Stimulated activated CD4-positive, alpha-beta T cell treated with anti-CD3 and anti-CD28 coated beads, Interleukin-4, amount 100 ng/mL, for 4 hours (primary cell): ENCODE results near the gene HACD4.
"Not testable (repeated sequence)": the region's sequence is repeated elsewhere in the genome, so short reads cannot be mapped to it uniquely, and the experiment has no call there.

Experiments
- DNase-seq, 2 experiments: peaks; one replicate each; pipeline ENCODE4 v3.0.0-alpha.2; 2020

The HACD4 gene

DNA sequence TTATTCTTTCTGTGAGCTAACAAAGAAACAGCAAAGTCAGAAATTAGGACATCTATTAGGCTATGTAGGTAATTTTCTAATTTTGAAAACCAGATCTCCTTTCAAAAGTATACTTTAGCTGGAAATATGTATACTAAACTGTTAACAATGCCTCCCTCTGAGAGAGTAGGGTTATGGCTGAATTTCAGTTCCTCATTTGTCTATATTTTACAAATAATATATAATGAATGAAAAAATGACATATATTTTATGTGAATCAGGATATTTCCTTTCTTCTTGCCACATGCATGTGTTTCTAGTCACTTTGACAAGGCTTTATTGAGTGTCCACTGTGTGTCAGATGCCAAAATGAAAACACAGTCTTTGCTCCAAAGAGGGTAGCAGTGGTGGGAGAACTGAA lies 15.4 kb downstream of the HACD4 start:
- no peak for DNase-seq

DNA sequence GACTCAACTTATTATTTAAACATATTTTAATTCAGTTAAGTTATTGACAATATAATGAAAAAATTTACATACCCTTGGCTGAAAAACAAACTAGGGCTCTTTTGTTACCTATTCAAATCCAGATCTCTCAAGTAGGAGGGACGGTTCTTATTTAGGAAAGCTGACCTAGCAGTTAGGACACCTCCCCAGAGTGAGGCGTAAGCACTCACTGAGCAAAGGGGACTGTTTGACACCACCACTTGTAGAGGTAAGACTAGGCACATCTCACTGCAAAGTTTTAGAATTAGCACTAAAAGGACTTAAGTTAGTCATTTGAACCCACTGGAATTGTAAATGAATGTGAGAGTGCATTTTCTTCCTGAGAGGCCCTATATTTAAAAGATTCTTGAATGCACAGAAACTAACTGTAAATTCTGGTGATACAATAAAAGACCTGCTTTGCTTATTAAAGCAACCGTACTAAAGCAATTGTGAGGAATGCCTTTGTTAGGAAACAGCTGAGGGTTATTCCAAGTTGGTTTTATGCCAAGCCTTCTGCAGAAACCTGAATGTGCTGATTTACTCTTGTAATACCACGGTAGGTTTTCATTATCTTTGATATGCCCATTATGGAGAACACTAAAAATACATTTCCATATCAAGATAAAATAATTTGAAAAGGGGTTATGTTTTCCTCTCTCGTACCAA lies 16.2 kb downstream of the HACD4 start:
- no peak for DNase-seq

DNA sequence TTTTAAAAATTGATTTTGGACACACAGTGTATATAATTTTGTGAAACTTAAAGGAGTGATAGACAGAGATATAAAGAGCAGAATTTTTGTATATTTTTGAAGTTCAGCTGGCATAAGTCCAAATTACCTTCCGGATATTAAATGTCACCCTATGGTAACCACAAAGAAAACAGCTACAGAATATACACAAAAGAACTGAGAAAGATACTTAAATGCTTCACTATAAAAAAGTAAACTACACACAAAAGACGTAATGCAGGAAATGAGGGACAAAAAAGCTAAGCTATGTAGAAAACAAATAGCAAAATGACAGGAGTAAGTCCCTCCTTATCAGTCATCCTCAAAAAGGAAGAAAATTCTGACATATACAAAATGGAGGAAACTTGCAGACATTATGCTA lies 29.4 kb downstream of the HACD4 start:
- no peak for DNase-seq

DNA sequence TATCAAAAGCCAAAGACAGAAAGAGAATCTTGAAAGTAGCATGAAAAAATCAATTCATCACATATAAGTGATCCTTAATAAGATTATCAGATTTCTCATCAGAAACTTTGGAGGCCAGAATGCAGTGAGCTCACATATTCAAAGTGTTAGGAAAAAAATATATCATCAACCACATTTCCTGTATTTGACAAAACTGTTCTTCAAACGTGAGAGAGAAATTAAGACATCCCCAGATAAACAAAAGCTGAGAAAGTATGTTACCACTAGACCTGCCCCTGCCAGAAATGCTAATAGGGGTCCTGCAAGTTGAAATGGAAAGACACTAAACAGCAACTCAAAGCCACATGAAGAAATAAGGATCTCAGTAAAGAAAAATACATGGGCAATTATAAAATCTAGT lies 29.9 kb downstream of the HACD4 start:
- no peak for DNase-seq

DNA sequence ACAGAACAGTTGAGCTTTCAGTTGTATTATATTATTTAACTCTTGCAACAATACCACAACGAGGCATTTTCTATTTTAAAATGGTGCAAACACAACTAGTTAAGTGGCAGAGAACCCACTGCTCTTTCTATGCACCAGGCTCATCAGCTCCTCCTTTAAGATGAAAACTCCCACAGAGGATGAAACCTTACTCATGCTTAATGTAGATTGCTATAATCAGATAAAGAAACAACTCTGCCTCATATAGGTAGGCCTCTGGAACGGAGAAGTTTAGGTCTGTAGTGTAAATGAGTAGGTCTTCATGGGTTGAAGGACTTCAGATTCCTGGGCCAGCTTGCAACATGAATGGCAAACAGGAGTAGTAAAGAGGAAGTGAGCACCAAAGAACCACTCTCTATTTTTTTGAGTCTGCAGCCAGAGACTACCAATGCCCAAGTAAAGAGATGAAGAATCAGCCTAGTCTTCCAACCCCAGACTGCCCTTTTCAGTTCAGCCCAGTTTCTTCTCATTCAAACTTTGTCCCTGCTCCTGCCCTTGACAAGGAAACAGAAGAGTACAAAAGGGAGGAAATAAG lies 33.9 kb downstream of the HACD4 start:
- no peak for DNase-seq

DNA sequence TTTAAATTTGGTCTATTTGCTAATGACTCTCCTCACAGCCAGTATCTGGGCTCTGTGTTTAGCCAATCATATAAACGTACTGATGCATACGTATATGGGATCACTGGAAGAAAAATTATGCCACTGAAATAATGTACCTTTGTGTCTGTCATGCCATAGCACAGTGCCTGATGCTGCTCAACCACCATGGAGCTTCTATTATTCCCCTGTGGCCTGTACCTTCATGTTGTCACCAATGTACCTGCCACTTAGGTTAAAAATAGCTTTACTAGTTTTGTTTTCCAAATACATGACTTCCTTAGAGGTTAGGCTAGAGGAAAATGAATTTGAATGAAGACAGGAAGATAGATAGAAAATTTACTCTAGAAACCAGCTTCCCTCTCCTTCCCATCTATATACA lies 34.6 kb downstream of the HACD4 start:
- DNase-seq: no peak

DNA sequence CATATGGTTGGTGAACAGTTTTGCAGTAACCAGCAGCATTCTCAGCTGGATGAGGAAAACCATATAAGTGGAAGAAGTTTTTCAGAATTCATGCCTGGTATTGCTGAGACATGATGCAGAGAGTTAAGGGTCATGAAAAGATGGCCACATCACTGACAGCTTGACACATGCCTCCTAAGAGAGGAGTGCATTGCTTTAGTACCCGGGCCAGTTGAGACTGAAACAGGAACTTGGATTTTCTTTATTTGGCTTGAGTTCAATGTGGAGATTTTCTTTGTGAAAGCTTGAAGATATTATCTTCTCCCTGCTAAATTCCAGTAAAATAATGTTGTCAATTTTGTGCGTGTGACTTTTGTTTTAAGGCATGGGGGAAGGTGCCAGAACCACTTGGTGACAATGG lies 35.8 kb downstream of the HACD4 start:
- no peak for DNase-seq

DNA sequence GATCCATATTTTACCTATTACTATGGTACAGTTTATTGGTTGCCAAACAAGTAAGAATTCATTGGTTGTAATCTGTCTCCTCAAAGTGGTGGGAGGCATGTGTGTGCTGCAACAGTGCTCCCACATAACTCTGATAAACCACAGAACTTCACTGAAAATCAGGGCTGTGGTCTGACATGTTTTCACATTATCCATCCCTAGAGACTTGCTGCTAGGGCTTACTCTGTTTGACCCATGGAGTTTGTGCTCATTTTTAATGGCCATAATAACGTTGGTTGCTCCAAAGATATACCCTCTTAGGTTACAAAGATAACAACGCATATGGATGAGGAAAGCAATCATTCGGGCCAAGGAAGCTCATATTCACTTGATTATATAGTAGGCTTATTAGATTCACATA lies 37.0 kb downstream of the HACD4 start:
- DNase-seq: no peak

DNA sequence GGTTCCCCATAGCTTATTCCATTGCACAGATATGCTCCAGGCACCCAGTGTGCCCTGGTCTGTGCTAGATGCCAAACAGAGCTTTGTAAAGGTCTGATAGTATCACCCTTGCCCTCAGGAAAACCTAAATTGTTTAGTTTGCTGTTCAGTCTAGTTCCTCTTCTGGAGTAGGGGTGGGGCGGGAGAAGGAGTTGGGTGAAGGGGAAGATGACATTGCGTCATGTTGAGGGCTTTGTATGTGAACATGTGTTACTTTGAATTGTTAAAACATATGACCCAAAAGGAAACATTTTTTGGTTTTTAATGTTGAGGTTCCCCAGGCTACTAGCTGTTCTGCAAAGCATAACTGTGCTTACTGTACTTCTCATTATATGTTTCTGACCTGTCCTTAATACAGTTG lies 40.6 kb downstream of the HACD4 start:
- no peak for DNase-seq

DNA sequence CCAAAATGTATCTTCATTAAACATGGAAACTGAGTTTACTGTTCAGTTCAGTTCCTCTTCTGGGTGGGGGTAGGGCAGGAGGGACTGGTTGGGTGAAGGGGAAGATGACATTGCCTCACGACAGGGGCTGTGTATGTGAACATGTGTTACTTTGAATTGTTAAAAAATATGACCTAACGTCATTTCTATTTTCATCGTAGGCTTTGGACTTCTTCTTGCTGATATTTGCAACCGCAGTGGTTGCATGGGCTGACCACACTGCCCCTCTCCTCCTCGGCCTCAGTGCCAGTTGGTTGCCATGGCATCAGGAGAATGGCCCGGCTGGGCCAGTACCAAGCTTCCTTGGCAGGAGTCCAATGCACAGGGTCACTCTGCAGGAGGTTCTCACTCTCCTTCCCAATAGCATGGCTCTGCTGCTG lies 41.5 kb downstream of the HACD4 start:
- no peak for DNase-seq

DNA sequence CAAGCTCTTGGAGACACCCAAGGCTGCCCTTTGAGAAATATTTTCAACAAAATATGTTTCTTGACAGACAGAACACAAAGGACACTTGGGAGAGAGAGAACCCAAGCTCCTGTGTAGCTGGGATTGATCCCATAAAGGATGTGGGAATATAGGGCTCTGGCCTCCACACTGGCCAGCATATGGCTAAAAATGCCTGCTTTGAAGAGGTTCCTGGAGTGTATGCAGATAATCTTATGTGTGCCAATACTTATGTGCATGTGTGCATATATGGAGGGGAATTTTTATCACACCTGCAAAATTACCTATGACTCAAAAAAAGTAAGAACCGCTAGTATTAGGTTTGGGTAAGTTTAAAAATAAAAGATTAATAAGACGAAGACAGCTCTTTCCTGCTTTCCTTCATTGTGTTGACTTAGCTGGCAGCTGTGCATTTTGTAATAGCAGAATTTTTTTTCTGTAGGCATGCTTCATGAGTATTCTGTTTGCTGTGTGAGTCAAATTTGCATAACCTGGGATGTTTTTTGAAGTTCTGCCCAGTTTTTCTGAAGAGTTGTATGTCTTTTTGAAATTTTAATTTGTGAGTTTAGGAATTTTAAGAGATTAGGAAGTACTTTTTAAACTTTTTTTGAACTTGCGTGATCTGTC lies 42.6 kb downstream of the HACD4 start:
- DNase-seq: no peak

DNA sequence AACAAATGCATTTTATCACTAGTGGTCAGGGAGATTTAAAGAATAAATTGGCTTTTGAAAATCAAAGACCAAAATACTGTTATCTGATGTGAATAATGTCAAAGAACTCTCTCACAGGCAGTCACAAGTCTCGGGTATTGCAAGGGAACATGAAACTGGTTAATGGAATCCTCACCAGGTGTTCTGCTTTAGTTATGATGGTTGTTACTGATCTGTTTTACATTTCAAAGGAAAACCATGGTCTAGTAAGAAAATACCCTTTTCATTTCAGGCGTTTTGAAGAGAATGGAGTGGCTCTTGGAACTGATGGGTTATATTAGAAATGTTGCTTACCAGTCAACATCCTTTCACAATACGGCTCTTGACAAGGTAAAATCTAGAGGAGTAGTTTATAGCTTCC lies 43.4 kb downstream of the HACD4 start:
- no peak for DNase-seq

DNA sequence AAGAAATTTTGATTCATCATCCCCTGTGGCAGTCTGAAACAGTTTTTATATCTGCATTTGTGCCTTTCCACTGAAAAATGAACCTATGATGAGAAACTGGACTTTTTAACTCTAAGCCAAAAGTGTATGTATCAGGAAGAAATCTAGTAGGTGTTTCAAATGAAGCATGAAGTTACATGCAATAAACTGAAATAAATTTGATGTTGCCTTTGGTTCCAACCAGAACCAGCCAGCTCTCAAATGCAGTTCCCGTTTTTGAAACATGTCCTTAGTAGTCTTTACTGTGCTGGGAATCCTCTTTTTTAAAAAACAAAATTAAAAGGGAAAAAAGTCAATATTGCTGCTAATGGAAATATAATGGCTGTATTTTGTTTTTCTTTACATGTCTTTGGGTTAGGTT lies 43.9 kb downstream of the HACD4 start:
- DNase-seq: no peak

DNA sequence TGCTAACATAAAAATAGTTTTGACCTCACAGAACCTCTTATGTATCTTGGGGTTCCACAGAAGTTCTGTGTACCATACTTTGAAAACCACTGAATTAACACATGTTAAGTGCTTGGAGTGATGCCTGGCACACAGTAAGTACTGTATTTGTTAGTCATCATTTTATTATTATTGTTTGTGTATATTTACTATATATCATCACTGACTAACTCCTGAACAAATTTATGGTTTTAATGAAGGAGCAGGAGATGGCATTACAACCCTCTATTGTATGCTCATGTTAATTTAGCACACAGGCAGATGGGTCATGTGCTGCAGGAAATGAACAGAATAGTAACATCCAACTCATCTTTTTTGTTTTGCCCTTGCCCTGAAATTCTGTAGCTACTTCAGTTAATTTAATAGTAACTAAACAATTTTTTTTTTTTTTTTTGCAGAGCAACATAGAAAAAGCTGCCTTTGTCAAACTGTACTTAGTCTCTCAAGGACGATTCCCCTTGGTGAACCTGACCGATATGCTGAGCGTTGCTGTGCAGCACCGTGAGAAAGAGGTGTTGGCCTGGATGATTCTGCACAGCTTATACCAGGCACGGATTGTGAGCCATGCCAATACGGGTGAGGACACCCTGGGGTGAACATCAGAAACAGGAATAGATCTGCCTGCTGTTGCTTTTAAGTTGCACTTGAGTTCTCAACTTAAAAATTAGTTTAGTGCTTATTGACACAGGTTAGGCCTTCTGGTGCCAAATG lies 45.4 kb downstream of the HACD4 start:
- no peak for DNase-seq

DNA sequence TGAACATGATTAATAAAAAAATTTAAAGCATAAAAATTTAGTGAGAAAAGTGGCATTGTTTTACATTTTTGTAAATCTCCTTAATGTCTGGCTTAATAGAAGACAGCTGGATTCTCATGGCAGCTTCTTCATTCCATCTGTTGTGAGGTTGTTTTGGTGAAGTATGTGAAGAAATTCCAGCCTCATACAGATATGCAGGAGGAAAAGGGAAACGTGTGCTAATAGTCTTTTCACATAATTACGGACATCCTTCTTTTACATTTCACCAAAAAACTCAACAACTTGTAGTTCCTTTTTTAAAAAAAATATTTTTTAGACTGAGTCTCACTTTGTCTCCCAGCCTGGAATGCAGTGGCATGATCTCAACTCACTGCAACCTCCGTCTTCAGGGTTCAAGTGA lies 46.9 kb downstream of the HACD4 start:
- no peak for DNase-seq

DNA sequence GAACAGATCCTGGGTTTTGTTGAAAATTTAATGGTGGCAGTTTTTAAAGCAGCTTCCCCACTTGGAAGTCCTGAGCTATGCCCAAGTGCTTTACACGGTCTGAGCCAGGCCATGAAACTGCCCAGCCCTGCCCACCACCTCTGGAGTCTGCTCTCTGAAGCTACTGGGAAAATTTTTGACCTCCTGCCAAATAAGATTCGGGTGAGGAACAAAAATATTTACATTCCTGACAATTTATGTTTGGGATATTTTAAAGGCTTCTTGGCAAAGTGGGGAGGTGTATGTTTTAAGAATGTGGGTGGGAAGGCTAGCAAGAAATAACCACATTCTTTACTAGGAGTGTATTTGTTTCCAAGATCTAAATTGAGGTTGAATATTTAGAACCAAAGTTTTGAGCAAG lies 50.0 kb downstream of the HACD4 start:
- DNase-seq: no peak

DNA sequence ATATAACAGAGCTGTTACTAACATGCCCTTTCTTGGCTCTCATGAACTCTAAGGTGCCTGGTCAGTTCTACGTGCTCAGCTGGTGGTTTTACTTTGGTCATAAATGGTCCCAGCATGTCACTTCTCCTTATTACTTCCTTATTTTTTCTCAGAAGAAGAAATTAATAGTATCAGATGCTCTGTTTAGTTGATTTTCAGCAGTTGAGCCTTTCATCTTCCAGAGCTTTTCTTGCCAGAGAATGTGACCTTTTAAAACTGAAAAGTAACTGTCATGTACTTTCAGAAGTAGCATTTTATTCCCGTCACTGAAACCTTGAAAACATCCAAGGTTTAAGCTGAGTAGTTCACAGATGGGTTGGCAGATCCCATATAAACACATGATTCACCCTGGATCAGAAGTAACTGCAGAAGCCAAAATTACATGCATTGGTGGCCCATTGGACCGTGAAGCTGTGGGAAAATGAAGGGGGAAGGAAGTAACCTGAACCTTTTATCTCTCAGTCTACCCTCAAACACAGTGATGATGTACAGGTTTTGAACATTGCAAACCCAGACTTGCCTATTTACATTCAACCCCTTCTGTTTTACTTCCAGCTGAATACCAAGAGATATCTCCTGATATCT lies 50.5 kb downstream of the HACD4 start:
- DNase-seq: no peak

DNA sequence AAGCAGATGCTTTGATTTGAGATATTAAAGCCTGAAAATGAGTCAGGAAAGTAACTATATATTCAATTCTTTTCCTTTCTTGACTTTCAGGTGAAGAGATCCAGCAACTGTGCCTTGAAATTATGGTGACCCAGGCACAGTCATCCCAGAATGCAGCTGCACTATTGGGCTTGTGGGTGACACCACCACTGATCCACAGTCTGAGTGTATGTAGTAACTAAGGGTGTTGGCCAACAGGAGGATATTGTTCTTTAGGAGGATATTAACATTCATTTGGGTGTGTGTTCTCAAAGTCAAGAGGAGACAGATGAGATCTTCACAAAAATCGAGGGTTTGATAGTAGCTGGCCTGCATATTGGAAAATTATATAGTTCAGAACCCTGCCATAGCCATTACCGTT lies 53.2 kb downstream of the HACD4 start:
- DNase-seq: no peak

DNA sequence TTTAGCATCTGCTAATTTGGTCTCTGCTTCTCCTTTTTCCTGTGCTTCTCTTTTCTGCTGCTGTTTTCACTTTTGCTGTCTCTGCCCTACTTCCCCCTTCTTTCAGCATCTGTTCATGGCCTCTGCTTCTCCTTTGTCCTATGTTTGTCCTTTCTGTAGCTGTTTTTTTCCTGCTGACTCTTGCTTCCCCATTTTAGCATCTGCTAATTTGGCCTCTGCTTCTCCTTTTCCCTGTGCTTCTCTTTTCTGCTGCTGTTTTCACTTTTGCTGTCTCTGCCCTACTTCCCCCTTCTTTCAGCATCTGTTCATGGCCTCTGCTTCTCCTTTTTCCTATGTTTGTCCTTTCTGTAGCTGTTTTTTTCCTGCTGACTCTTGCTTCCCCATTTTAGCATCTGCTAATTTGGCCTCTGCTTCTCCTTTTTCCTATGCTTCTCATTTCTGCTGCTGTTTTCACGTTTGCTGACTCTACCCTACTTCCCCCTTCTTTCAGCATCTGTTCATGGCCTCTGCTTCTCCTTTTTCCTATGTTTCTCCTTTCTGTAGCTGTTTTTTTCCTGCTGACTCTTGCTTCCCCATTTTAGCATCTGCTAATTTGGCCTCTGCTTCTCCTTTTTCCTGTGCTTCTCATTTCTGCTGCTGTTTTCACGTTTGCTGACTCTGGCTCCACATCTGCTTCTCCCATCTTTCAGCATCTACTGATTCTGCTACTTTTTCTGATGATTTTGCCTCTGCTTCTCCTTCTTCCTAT lies 57.1 kb downstream of the HACD4 start:
- not testable (repeated sequence) for DNase-seq

DNA sequence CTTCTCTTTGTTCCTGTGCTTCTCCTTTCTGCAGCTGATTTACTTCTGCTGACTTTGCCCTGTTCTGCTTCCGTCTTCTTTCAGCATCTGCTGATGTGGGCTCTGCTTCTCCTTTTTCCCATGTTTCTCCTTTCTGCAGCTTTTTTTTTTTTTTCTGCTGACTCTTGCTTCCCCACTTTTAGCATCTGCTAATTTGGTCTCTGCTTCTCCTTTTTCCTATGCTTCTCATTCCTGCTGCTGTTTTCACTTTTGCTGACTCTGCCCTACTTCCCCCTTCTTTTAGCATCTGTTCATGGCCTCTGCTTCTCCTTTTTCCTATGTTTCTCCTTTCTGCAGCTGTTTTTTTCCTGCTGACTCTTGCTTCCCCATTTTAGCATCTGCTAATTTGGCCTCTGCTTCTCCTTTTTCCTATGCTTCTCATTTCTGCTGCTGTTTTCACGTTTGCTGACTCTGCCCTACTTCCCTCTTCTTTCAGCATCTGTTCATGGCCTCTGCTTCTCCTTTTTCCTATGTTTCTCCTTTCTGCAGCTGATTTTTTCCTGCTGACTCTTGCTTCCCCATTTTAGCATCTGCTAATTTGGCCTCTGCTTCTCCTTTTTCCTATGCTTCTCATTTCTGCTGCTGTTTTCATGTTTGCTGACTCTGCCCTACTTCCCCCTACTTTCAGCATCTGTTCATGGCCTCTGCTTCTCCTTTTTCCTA lies 58.0 kb downstream of the HACD4 start:
- DNase-seq: not testable (repeated sequence)

DNA sequence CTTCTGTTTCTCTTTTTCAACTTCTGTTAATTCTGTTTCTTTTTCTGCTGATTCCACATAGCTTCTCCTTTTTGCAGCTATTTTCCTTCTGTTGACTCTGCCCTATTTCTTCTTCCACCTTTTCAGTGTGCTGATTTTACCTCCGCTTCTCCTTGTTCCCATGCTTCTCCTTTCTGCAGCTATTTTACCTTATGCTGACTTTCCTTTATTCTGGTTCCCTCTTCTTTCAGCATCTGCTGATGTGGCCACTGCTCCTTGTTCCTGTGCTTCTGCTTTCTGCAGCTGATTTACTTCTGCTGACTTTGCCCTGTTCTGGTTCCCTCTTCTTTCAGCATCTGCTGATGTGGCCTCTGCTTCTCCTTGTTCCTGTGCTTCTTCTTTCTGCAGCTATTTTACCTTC lies 58.8 kb downstream of the HACD4 start:
- DNase-seq: no peak
